GM19372 (cell line): ENCODE results near the gene NOL12.
A peak's percentile ranks its signal among the peaks of the same experiment; 100 is the strongest.

ENCODE experiments used
- ATAC-seq: cut with Tn5 transposase; IDR thresholded peaks from one replicate; pipeline ENCODE4 v1.9.1; 2021; ENCODE audit warnings: mild to moderate bottlenecking, low read depth, moderate library complexity; ENCODE audit not compliant: unreplicated experiment

Gene NOL12

DNA sequence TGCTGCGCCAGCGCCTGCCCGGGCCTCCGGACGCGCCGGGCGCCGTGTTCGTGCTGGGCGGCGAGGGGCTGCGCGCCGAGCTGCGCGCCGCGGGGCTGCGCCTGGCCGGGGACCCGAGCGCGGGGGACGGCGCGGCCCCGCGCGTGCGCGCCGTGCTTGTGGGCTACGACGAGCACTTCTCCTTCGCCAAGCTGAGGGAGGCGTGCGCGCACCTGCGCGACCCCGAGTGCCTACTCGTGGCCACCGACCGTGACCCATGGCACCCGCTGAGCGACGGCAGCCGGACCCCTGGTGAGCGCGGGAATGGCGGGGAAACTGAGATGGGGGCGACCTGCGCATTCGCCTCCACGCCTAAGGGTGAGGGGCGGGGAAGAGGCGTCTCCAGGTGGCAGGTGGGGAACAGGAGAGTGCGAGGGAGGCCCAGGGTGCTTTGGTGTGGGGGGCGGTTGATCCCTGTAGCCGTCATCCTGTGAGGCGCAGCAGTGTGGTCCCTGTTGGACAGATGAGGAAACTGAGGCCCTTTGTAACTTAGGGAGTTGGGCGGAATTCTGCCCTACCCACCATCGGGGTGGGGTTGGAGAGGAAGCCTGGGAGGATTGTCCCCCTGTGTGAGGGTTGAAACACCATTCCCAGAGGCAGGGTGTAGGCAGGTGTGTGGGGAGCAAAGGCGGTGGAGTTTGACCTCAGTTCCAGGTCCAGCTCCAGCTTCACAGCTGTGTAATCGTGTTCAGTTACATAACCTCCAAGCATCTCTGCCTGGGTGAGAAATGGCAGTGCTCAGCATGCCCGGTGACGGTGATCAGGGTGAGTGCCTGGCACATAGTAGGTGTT, 26.9 kb upstream of the NOL12 start:
- no peak for ATAC-seq

- ATAC-seq: no peak
Measured at GRCh38 chr22:37659897-37660708, 26.0 kb upstream of the NOL12 start.

GRCh38 chr22:37660709-37661045, 25.5 kb upstream of the NOL12 start:
- no peak for ATAC-seq

GRCh38 chr22:37661160-37661924, 24.8 kb upstream of the NOL12 start:
- ATAC-seq: no peak

DNA sequence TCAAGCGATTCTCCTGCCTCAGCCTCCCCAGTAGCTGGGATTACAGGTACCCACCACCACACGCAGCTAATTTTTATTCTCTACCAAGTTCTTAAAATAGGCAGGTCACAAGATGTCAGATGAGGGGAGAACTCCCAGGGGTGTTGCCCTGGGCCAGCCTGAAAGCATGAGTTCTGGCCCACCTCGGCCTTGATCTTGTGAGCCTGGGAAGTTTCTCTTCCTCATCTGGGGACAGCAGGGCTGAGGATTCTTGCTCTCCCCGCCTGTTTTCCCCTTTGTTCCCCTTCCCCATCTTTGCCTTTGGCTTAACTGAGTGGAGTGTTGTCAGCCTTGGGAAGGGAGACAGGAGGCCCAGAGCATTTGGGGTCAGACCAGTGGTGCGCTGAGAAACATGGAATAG, 24.1 kb upstream of the NOL12 start:
- no peak for ATAC-seq

GRCh38 chr22:37663521-37664140, 22.5 kb upstream of the NOL12 start:
- no peak for ATAC-seq

DNA sequence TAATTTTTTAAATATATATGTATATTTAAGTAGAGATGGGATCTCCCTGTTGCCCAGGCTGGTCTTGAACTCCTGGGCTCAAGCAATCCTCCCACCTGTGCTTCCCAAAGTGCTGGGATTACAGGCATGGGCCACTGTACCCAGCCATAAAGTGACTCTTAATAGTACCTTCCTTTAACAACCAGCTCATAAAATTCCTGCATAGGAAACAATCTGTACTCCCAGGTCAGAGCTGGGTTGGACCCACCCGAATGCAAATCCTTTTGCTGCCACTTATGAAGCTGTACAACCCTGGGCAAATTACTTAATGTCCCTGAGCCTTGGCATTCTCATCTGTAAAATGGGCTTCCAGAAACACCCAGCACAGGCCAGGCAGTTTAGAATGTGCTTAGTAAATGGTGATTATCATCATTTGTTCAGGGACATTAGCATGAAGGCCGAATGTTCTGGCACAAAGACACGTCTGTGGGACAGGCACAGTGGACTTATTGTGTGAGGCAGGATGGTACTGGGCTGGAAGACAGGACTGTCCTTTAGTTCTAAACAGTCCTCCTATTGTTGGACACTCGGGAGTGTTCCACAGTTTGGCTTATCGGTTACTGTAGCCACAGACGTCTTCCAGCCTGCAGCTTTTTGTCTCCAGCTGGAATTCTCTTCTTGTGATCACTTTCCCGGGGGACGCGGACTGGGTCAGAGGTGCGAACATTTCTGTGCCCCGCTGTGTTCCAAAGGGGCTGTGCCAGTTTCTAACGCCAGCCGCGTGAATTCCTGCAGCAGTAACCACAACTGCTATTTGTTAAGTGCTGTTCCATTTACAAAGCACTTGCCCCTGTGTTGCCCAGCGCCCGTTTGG, 21.7 kb upstream of the NOL12 start:
- no peak for ATAC-seq

DNA sequence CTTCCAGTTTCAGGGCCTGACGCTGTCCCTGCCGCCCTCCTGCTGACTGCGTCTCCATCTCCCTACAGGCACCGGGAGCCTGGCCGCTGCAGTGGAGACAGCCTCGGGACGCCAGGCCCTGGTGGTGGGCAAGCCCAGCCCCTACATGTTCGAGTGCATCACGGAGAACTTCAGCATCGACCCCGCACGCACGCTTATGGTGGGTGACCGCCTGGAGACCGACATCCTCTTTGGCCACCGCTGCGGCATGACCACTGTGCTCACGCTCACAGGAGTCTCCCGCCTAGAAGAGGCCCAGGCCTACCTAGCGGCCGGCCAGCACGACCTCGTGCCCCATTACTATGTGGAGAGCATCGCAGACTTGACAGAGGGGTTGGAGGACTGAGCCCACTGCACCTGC, 20.7 kb upstream of the NOL12 start:
- ATAC-seq: no peak

- ATAC-seq: no peak
Measured at GRCh38 chr22:37669586-37669985, 16.6 kb upstream of the NOL12 start.

DNA sequence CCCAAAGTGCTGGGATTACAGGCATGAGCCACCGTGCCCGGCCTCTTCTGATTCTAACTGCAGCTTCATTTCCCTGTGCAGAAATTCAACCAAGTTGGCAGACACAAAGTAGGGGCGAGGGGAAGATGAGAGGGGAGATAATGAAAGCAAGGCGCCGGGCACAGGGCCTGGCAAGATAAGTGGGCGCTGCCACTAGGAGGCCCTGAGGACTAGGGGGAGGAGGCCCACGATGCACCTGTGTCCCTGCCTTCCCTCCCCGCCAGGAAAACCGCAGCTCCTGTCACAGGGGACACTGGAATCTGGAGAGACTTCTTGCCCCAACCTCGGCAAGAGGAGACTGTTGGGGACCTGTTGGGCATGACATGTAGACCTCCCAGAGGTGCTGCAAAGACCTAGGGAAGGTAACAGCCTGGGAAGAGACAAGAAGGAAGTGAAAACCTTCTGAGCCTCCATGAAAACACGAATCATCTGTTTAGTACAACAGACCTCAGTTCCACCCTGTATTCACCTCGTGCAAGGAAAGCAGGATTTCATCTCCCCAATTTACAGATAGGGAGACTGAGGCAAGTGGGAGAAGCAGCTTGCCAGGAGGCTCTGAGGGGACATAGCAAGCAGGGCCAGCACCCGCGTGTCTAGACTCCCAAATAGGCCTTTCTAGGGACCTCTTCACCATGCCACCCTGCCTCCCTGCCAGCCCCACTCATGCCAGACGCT, 13.8 kb upstream of the NOL12 start:
- ATAC-seq: no peak

DNA sequence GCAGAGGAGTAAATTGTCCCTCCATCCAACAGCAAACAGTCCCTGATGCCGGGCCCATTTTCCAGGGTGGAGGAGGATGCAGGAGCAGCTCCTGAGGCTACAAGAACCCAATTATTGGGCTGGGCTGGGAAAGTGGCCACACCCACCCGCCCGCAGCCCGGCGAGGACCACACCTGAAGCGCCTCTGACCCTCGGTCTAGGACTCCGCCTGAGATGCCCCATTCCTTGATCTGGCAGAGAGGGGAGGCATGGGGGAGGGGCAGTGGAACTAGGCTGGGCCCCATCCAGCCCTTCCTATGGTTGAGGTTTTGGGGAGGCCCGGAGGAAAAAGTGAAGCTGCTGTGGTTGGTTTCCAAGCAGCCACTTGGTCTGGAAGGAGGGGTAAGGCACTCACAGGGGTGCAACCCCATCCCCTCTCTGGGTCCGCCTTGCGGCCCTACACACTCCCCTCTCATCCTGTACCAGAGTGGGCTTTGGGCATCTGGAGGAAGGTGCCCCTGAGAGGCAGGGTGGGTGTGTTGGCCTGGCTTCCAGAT, 13.2 kb upstream of the NOL12 start:
- ATAC-seq: no peak

DNA sequence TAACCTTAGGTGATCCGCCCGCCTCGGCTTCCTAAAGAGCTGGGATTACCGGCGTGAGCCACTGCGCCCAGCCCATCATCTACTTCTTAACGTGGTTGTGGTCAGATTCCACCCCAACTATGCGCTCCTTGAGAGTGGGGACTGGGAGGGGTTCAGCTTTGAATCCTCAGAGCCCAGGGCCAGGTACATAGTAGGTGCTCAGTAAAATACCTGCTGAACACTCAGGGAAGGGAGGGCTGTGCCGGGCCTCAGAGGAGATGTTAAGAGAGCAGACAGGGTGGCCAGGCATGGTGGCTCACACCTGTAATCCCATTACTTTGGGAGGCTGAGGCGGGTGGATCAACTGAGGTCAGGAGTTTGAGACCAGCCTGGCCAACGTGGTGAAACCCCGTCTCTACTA, 11.9 kb upstream of the NOL12 start:
- ATAC-seq: no peak

DNA sequence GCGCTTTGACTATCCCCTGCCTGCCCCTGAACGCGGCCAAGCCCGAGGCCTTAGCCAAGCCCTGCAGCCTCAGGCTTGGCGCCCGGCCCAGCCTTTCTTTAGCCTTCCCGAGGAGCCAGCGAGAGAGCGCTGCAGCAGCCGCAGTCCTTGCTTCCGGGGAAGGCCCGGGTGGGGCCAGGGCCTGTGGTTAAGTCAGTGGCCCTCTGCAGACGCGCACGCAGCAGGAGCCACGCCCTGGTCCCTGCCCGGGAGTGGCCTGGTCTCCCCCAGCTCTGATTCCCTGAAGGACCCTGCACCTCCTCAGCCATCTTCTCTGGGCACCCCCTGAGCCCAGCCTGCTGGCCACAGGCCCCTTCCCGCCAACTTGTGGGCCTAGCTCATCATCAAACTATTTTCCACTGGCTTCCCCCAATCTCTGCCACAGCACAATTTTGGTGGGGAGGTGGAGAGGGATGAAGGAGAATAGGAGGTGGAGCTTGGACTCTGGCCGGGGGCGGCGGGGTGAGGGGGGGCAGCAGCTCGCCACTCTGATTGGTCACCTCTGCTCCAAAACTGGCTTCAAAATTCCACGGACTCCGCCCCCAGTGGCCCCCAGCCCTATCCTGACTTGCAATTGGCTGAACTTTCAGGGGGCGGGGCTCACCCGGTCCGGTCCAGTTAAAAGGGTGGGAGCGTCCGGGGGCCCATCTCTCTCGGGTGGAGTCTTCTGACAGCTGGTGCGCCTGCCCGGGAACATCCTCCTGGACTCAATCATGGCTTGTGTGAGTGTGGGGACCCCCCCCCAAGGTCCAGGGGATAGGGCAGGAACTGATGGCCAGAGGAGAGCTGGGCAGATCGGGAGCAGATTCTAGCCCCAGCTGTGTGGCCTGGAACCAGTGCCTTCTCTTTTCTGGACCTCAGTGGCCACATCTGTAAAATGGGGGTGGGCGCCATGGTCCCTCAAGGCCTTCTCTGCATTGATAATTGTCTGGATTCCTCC, 10.9 kb upstream of the NOL12 start, which contains the start of gene LGALS1:
TSS of gene LGALS1 (plus strand) at position 686 of the 979 bp plus-strand sequence. CDS start at position 753, 67 bp downstream.
- ATAC-seq: peak; percentile 44

GRCh38 chr22:37675930-37676735, 10.0 kb upstream of the NOL12 start:
- ATAC-seq: no peak

DNA sequence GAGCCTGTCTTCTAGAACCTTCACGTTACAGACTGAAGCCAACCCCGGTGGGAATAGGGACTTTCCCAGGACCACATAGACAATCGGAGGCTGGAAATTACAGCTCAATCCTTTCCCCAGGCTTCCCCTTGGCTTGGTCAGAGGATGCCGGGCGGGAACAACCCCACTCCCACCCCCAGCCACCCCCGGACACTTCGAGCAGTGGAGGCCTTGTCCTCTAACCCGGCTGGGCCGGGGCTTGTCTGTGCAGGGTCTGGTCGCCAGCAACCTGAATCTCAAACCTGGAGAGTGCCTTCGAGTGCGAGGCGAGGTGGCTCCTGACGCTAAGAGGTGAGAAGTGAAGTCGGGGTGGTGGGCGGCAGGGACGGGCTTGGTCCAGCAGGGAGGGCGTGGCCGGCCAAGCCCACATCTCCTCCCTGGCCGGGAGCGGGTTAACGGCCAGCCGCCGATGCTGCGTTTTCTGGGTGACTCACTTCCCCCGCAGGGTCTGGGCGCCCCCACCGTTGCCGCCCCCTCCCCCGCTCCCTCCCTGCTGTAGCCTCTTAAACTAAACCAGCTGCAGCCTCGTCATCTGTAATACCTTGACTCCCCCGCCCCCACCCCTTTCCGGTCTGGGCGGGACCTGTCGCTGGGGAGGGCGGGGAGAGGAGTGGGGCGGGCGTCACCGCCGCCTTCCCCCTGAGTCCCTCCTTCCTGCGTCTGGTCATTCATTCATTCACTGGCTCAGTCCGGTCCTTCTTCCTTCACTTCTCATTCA, 9.2 kb upstream of the NOL12 start:
- peak; percentile 51 for ATAC-seq

DNA sequence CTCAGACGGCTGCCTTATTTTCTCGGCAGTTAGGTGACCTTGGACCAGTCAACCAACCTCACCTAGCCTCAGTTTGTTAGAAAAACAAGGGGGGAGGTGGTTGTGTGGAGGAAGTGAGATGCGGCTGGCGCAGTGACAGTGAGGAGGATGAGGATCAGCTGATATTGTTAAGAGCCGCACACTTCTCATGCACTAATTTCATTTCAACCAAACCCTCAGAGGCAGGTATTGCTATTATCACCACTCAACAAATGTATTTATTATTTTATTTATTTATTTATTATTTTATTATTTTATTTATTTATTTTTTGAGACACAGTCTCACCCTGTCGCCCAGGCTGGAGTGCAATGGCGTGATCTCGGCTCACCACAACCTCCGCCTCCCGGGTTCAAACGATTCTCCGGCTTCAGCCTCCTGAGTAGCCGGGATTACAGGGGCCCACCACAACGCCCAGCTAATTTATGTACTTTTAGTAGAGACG, 8.6 kb upstream of the NOL12 start:
- peak; percentile 18 for ATAC-seq
